Stimulated activated naive B cell treated with anti-CD40 and anti-IgM and Interleukin-4, amounts not matched to agents 10 μg/mL and 1 μg/mL and 100 μg/mL, for 72 hours (primary cell): ENCODE results near the gene ADCY1.

Experiments used
- ATAC-seq, 2 donors: fragments of 150-1000 bp; cut with Tn5 transposase; replicated peaks; 2 replicates each; pipeline ENCODE4 v1.10.0; 2021; ENCODE audit warnings: moderate library complexity in 1 of 2
- DNase-seq: peaks from one replicate; pipeline ENCODE4 v3.0.0; 2021
- H3K27ac Mint-ChIP-seq: one replicate; pipeline ENCODE4 v1.8.0; 2022; ENCODE audit warnings: mild to moderate bottlenecking, mixed read lengths
- H3K27me3 Mint-ChIP-seq, 2 donors: one replicate each; pipeline ENCODE4 v1.8.0; 2022; ENCODE audit warnings: mixed read lengths in 2 of 2
- H3K36me3 Mint-ChIP-seq, 2 donors: one replicate each; pipeline ENCODE4 v1.8.0; 2022; ENCODE audit warnings: mixed read lengths in 2 of 2, mild to moderate bottlenecking in 1 of 2
- H3K4me1 Mint-ChIP-seq, 2 donors: one replicate each; pipeline ENCODE4 v1.8.0; 2022; ENCODE audit warnings: mixed read lengths in 2 of 2, mild to moderate bottlenecking in 1 of 2
- H3K4me3 Mint-ChIP-seq, 2 donors: one replicate each; pipeline ENCODE4 v1.8.0; 2022; ENCODE audit warnings: mild to moderate bottlenecking in 2 of 2, mixed read lengths in 2 of 2, moderate library complexity in 1 of 2
- H3K9me3 Mint-ChIP-seq, 2 donors: one replicate each; pipeline ENCODE4 v1.8.0; 2022; ENCODE audit warnings: mixed read lengths in 2 of 2, mild to moderate bottlenecking in 1 of 2

ADCY1 gene

DNA sequence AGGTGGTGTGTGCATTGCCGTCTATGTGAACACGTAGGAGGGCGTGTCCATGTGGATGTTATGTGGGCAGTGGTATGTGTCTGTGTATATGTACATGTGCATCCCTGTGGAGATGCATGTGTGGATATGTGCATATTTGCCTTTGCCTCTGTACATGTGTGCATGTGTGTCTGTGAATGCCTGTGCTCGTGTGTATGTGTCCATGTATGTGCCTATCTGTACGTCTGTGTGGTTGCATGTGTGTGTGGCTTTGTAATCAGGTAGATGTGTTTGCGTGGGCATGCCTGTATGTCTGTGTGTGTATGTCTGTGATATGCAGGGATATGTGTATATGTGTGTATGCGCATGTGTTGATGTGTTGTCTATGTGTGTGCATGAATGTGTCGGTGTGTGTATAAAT is 19.7 kb downstream of the ADCY1 start:
- Mint-ChIP-seq H3K27ac (no peak overlapping the region), H3K27me3 (peaks cover 0 to 6% of the 10 kb centered on the region in 2 donors), H3K4me3 (no peak overlapping the region), H3K9me3 (no peaks in the 10 kb centered on the region), H3K36me3 (no peaks in the 10 kb centered on the region), H3K4me1 (no peaks in the 10 kb centered on the region)
- DNase-seq (no peak), ATAC-seq (no peak)

DNA sequence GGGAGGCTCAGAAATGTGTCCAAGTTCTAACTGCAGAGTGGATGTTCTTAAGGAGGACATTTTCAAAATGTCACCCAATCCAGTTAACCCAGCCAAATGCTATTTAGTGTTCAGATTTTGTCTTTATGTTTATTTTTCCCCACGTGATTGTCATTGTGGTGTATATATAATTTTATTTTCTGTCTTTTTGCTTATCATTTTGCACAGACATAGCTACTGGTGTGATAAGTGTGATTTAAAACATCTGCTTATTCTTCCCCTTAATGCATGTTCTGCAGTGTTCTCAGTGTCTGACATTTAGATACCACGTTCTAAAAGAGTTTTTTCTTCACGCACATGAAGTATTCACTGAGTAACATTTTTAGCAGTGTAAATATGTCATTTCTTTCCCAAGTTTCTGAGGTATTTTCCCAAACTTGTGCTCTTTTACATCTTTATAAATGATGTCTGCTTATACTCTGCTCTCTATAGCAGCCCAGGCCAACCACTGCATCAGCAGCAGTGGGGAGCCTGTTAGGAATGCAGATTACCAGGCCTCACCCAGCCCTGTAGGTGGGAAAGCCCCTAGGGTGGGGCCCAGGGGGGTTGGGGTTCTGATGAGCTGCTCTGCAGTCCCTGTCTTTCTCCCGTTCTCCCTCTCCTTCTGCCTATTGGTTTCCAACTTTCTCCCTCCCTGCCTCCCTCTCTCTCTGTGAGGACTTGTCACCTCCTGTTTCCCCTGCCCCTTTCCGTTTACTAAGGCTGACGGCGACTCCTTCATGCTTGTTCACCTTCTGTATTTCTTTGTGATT is 20.8 kb downstream of the ADCY1 start:
- Mint-ChIP-seq H3K4me3 (no peak overlapping the region), H3K36me3 (no peaks in the 10 kb centered on the region), H3K9me3 (no peaks in the 10 kb centered on the region), H3K27ac (no peak overlapping the region), H3K27me3 (peaks cover 0 to 6% of the 10 kb centered on the region in 2 donors), H3K4me1 (no peaks in the 10 kb centered on the region)
- ATAC-seq: no peak
- DNase-seq: no peak

DNA sequence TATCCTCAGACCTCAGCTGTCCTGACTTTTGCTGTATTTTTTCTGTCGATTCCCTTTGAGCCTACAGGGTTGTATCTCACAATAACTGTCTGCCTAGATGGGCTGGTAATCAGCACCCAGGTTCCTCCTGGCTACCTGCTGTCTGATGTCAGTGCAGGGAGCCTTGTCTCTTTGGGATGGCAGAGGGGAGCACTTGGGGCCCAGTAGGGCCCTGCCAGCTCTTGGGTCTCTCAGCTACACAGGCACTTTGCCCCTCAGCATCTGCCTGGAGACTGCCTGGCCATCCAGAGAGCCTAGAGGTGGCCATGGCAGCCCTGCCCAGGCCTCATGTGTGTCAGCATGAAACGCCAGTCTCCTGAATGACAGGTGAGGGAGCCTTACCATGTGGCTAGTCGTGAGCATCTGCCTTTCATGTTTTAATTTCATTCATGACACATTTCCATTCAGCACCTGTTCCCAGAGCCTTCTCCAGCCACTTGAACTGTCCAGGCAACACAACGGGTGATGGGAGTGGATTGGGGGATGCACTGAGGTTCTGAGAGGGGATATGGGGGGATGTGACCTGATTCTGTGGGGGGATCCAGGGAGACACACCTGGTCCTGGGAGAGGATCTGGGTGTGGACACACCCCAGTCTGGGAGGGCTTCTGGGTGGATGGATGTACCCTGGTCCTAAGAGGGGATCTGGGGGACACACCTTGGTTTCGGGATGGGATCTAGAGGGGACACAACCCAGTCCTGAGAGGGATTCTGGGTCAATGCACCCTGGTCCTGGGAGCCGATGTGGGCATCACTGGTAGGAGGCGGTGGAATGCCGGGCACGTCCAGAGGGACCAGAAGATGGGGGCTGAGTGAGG is 21.9 kb downstream of the ADCY1 start:
- no peak overlapping the region for H3K27ac Mint-ChIP-seq
- ATAC-seq (no peak), DNase-seq (no peak)
- no peaks in the 10 kb centered on the region for H3K36me3 Mint-ChIP-seq
- no peaks in the 10 kb centered on the region for H3K4me1 Mint-ChIP-seq
- H3K9me3 Mint-ChIP-seq: no peaks in the 10 kb centered on the region
- H3K27me3 Mint-ChIP-seq: no peaks in the 10 kb centered on the region
- no peak overlapping the region for H3K4me3 Mint-ChIP-seq

DNA sequence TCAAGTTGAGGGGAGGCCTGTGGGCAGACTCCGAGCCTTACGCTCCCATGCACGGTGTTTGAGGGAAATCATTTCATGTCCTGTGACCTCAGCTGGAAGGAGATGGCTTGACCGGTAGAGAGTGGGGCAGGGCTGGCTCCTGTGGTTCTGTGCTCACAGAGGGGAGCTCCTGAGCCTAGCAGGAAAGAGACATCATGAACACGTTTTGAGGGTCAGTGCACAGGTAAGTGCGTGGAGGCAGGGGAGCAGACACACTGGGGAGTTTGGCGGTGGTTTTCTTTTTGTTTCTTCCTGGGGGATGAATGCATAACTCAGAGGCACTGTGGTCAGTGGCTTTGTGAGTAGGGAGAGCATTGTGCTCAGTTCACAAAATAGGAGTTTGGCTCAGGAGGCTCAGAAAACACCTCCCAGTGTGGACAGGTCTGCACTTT is 22.5 kb downstream of the ADCY1 start:
- Mint-ChIP-seq H3K9me3 (no peaks in the 10 kb centered on the region), H3K4me1 (no peaks in the 10 kb centered on the region), H3K27me3 (no peaks in the 10 kb centered on the region), H3K4me3 (no peak overlapping the region), H3K27ac (no peak overlapping the region), H3K36me3 (no peaks in the 10 kb centered on the region)
- DNase-seq (no peak), ATAC-seq (no peak)

DNA sequence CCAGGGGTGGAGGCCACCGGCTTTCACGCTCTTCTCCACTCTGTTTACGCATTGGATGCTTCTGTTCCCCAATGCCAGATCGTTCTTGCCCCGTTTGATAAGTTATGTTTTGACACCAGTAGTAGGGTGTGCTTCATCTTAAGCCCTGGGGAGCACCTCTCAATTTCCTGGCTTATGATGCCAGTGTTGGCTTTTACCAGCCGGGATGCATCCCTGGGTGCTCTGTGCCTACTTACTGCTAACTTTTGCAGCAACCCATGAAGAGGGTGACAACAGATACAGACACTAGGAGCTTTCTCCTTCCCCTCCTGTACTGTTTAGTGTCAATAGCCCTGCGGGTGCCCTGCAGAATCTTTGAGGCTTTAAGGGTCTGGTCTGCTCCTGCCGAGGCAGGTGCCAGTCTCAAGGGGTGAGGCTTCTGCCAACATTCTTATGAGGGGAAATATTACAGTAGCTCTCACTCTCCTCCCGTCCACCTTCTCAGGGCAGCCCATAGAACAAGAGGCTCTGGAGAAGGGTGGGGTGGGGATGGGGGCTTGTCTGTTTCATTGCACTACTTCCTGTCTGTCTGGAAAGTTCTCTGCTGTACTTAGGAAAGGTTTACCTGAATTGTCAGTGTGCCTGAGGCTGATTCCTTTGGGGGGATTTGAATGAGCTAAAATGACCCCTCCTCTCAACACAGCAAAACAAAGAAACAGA is 23.3 kb downstream of the ADCY1 start:
- ATAC-seq: no peak
- Mint-ChIP-seq H3K27me3 (no peaks in the 10 kb centered on the region), H3K27ac (no peak overlapping the region), H3K36me3 (no peaks in the 10 kb centered on the region), H3K4me3 (no peak overlapping the region), H3K4me1 (no peaks in the 10 kb centered on the region), H3K9me3 (no peaks in the 10 kb centered on the region)
- no peak for DNase-seq

DNA sequence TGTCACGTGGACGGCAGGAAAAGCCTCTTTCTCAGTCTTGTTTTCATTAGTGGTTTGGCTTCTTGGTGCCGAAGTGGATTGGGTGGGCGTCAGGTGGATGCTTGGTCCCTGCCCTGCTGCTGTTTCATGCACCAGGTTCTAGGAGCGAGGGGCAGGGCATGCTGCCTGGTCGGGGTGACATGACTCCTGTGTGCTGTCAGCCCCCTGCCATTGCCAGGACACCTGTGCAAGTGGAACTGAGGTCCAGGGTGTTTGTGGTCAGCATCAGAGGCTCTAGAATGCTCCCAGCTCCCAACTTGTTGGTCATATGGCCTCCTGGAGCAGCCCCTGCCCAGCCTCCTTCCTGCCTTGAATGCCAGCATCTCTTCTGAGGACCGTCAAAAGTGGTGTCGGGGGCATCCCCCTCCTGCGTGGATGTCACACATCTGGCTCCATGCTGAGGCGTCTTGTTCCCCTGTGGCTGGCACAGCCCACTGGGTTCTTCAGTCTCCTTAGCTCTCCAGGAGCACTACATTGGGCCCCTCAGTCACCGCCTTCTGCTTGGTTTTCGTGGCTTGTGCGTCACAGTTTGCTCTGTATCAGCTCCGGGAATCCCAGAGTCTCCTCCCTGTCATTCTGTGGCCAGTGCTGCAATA is 24.8 kb downstream of the ADCY1 start:
- no peaks in the 10 kb centered on the region for H3K27me3 Mint-ChIP-seq
- no peaks in the 10 kb centered on the region for H3K36me3 Mint-ChIP-seq
- DNase-seq (no peak), ATAC-seq (no peak)
- H3K9me3 Mint-ChIP-seq: no peaks in the 10 kb centered on the region
- no peak overlapping the region for H3K27ac Mint-ChIP-seq
- H3K4me3 Mint-ChIP-seq: no peak overlapping the region
- no peaks in the 10 kb centered on the region for H3K4me1 Mint-ChIP-seq

DNA sequence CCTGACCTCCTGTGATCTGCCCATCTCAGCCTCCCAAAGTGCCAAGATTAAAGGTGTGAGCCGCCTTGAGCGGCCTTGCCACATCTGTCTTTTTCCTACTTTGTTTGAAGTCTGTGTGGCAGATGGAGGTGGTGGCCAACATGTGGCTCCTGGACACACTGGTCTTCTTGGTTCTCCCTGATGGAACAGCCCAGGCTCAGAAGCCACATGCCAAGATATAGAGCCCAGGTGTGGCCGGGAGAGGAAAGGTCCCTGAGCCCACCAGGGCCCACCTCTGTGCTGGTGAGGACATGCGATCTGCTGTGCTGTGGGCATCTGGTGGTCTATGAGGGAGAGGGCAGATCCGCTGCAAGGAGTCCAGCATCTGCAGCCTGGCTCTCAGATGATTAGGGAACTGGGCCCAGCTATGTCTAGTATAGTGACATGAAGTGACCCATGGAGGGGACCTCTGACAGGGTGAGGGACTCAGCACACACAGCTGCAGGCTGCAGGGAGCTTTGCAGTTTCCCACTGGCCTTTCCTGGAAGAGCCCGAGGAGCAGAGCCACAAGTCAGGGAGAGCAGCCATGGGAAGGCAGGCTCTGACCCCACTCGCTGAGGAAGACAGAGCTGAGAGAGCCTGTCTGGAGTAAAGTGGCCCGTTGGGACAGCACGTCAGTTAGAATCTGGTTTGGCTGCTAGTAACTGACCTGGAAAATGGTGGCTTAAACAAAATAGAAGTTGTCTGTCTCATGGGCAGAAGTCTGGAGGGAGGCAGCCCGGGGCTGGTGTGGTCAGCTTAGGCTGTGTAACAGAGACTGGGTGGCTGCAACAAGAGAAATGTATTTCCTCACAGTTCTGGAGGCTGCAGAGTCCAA is 25.9 kb downstream of the ADCY1 start:
- Mint-ChIP-seq H3K27me3 (no peaks in the 10 kb centered on the region), H3K27ac (no peak overlapping the region), H3K4me3 (no peak overlapping the region), H3K4me1 (no peaks in the 10 kb centered on the region), H3K9me3 (peaks cover 0 to 2% of the 10 kb centered on the region in 2 donors), H3K36me3 (no peaks in the 10 kb centered on the region)
- ATAC-seq (no peak), DNase-seq (no peak)

DNA sequence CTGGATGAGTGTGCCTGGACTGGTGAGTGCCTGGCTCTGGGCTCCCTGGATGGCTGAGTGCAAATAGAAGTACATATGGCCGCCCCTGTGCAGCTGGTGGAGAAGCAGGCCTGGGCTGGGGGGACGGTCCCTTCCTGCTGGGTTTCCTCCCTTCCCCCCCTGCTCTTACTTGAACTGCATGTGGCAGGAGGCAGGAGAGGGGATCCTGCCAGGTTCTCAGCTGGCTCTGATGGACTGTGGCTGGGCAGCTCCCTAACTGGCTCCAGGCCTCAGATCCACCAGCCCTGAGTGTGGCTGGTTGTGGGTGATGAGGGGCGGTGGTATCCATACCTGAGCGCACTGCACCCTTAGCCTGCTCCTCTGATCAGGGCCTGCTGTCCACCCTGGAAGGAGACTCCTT is 26.9 kb downstream of the ADCY1 start:
- no peaks in the 10 kb centered on the region for H3K4me1 Mint-ChIP-seq
- DNase-seq (no peak), ATAC-seq (no peak)
- peaks cover 0 to 3% of the 10 kb centered on the region in 2 donors for H3K27me3 Mint-ChIP-seq
- H3K4me3 Mint-ChIP-seq: no peak overlapping the region
- H3K9me3 Mint-ChIP-seq: peaks cover 2 to 4% of the 10 kb centered on the region in 2 donors
- H3K36me3 Mint-ChIP-seq: no peaks in the 10 kb centered on the region
- H3K27ac Mint-ChIP-seq: no peak overlapping the region

DNA sequence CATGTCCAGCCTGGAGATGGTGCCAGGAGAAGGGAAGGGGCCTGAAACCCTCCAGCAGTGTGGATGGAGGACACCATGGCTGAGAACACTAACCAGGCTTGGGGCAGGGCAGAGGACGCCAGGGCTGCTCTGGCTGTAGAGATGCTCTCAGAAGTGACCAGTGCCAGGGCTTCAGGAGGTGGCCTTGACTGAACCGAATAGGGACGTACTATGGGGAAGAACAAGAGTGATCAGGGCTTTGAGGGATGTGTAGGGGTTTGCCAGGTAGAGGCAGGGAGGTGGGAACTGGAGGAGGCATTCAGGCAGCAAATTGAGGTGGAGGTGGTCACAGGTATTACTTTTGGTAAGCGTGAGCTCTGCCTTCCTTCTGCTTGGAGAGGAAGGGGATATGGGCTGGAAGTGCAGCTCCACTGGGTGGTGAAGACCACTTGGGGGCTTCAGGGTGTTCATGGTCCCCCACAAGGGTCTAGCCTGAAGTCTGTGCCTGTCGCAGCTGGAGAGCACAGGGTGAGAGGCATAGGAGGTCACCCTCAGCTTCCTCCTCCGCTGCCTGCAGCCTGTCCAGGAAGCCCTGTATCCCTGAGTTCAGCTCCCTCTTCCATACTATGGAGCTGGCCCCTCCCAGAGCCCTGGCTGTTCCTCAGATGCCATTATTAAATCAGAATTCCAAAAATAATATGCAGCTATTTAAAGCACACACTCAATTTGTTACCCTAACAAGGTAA is 27.8 kb downstream of the ADCY1 start:
- ATAC-seq (no peak), DNase-seq (no peak)
- Mint-ChIP-seq H3K27me3 (peaks cover 3 to 6% of the 10 kb centered on the region in 2 donors), H3K9me3 (peaks cover 2 to 4% of the 10 kb centered on the region in 2 donors), H3K4me1 (no peaks in the 10 kb centered on the region), H3K4me3 (no peak overlapping the region), H3K36me3 (no peaks in the 10 kb centered on the region), H3K27ac (no peak overlapping the region)

DNA sequence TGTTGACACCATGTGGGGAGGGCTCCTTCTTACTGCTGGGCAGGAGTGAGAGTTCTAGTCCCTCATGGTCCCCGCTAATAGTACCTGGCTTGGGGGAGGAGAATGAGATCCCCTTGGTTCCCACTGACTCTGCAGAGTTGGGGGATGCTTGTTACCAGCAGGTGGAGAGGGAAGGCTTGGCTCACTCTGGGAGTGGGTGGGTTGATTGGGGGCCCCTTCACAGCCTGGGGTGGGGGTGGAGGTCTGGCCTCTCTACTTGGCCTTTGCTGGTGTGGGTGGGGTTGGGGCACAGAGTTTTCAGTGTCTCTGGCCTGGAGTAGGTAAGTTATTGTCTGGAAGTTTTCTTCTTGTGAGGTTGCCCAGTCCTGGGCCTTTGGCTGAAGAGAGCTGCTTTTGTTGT is 31.9 kb downstream of the ADCY1 start:
- Mint-ChIP-seq H3K36me3 (peaks cover 0 to 3% of the 10 kb centered on the region in 2 donors), H3K27me3 (peaks cover 18 to 19% of the 10 kb centered on the region in 2 donors), H3K4me1 (no peaks in the 10 kb centered on the region), H3K9me3 (peaks cover 11 to 13% of the 10 kb centered on the region in 2 donors), H3K27ac (no peak overlapping the region), H3K4me3 (no peak overlapping the region)
- DNase-seq (no peak), ATAC-seq (no peak)

DNA sequence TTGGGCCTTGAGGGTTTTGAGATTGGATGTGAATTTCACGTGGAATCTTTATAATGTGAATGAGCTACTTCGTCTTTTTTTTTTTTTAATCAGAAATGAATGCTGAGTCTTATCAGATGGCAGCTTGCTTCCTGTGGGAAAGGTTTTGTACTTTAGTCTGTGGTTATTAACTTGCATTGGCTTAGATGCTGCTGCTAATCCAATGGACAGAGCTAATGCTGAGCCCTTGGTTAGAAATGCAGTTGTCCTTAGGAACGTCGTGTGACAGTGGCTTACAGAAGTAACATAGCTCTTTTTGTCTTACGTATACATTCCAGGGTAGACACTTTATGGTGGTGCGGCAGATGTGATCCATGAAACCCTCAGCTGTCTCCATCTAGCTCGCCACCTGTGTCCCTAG is 32.8 kb downstream of the ADCY1 start:
- H3K4me3 Mint-ChIP-seq: no peak overlapping the region
- H3K27ac Mint-ChIP-seq: no peak overlapping the region
- peaks cover 19% of the 10 kb centered on the region in 2 donors for H3K27me3 Mint-ChIP-seq
- DNase-seq (no peak), ATAC-seq (no peak)
- peaks cover 0 to 3% of the 10 kb centered on the region in 2 donors for H3K36me3 Mint-ChIP-seq
- H3K9me3 Mint-ChIP-seq: peaks cover 11 to 14% of the 10 kb centered on the region in 2 donors
- H3K4me1 Mint-ChIP-seq: no peaks in the 10 kb centered on the region

DNA sequence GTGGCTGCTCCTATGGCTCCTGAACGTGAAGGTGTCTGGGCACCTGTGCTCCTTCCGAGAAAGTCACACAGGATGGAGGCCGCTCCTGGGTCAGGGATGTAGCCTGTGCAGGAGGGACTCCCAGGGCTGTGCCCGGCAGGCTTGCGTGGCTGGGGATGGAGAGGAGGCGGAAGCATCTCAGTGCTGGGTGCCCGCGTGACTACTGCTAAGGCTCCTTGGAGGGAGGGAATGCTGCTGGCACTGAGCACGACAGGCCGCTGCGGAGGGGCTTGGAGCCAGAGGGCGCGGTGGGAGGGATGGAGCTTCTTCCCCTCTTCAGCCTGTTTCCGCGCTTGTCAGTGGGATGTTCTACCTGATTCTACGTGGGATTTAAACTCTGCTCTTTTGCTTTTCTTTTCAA is 35.0 kb downstream of the ADCY1 start:
- DNase-seq (no peak), ATAC-seq (no peak)
- Mint-ChIP-seq H3K27ac (no peak overlapping the region), H3K4me1 (no peaks in the 10 kb centered on the region), H3K36me3 (peaks cover 2 to 3% of the 10 kb centered on the region in 2 donors), H3K4me3 (no peak overlapping the region), H3K9me3 (peaks cover 21 to 31% of the 10 kb centered on the region in 2 donors), H3K27me3 (peaks cover 19 to 27% of the 10 kb centered on the region in 2 donors)

DNA sequence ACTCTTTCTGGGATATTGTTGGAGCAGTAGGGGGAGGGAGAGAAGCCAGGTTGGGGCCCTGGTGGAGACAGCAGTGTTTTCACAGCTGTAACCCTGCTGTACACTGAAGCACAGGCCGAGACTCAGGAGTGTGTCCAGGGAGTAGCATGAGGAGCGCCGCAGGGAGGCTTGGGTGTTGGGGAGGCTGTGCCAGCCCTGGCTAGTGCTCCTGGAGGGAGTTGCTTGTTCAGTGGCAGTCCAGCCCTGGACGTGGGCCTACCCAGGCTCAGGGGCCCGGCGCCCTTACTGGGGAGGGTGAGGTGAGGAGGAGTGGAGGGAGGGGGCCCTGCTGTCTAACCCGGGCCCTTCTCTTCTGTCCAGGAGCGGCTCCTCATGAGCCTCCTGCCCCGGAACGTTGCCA is 35.9 kb downstream of the ADCY1 start:
- Mint-ChIP-seq H3K9me3 (peaks cover 26 to 34% of the 10 kb centered on the region in 2 donors), H3K36me3 (peaks cover 2 to 3% of the 10 kb centered on the region in 2 donors), H3K27ac (no peak overlapping the region), H3K4me1 (no peaks in the 10 kb centered on the region), H3K4me3 (no peak overlapping the region), H3K27me3 (peaks cover 19 to 27% of the 10 kb centered on the region in 2 donors)
- ATAC-seq (no peak), DNase-seq (no peak)
